WERI-Rb-1 (cell line): ENCODE measurements around the gene ADGRG7.

ENCODE experiments used
- DNase-seq: peaks from one replicate; pipeline ENCODE4 v3.0.0-alpha.2; 2020
- H3K27ac ChIP-seq: fragments of 250-450 bp; sonication (Bioruptor Pico); 2 replicates; pipeline ENCODE4 v1.5.1; 2020; ENCODE audit warnings: mild to moderate bottlenecking, moderate library complexity
- H3K27me3 ChIP-seq: fragments of 250-450 bp; sonication (Bioruptor Pico); 2 replicates; pipeline ENCODE4 v1.5.1; 2021; ENCODE audit warnings: mild to moderate bottlenecking, low read depth, moderate library complexity; ENCODE audit not compliant: insufficient read depth, severe bottlenecking
- H3K36me3 ChIP-seq: fragments of 250-450 bp; sonication (Bioruptor Pico); 2 replicates; pipeline ENCODE4 v1.5.1; 2020; ENCODE audit warnings: mild to moderate bottlenecking, moderate library complexity
- H3K4me3 ChIP-seq: 2 replicates; pipeline ENCODE4 v1.5.1; 2011; ENCODE audit warnings: low read depth, mild to moderate bottlenecking, control low read depth, low read length
- H3K9me3 ChIP-seq: fragments of 250-450 bp; sonication (Bioruptor Pico); 2 replicates; pipeline ENCODE4 v1.5.1; 2021; ENCODE audit warnings: mild to moderate bottlenecking, moderate library complexity; ENCODE audit not compliant: severe bottlenecking
- CTCF ChIP-seq: IDR thresholded peaks from 2 replicates; pipeline ENCODE4 v1.5.1; 2011; ENCODE audit warnings: low read depth, mild to moderate bottlenecking, control low read depth, inconsistent platforms, low read length

The ADGRG7 gene

GRCh38 chr3:100602506-100603444 lies 6.6 kb upstream of the ADGRG7 start:
- Histone ChIP-seq H3K9me3 (peaks cover 4% of the 10 kb centered on the region), H3K27ac (no peak overlapping the region), H3K36me3 (no peaks in the 10 kb centered on the region), H3K4me3 (no peak overlapping the region), H3K27me3 (no peaks in the 10 kb centered on the region)
- no peak for TF ChIP-seq CTCF
- no peak for DNase-seq

- TF ChIP-seq CTCF = peak; percentile 57
- DNase-seq = peak; percentile 33
- Histone ChIP-seq H3K27ac (no peak overlapping the region), H3K4me3 (no peak overlapping the region), H3K27me3 (no peaks in the 10 kb centered on the region), H3K9me3 (peaks cover 4% of the 10 kb centered on the region), H3K36me3 (no peaks in the 10 kb centered on the region)
Observed at GRCh38 chr3:100603469-100603868, 5.9 kb upstream of the ADGRG7 start.

GRCh38 chr3:100605358-100605757 lies 4.0 kb upstream of the ADGRG7 start:
- Histone ChIP-seq H3K27me3 (no peaks in the 10 kb centered on the region), H3K36me3 (no peaks in the 10 kb centered on the region), H3K9me3 (peaks cover 4% of the 10 kb centered on the region), H3K4me3 (no peak overlapping the region), H3K27ac (no peak overlapping the region)
- no peak for DNase-seq
- TF ChIP-seq CTCF = no peak

- Histone ChIP-seq H3K9me3 (no peaks in the 10 kb centered on the region), H3K27ac (no peak overlapping the region), H3K4me3 (no peak overlapping the region), H3K36me3 (no peaks in the 10 kb centered on the region), H3K27me3 (no peaks in the 10 kb centered on the region)
- DNase-seq = no peak
- 0 out of 2 replicates have a peak, but pooled peaks have one; percentile 9 for TF ChIP-seq CTCF
Observed at GRCh38 chr3:100606894-100607512, 2.4 kb upstream of the ADGRG7 start.

- no peak for DNase-seq
- TF ChIP-seq CTCF = no peak
- Histone ChIP-seq H3K9me3 (no peaks in the 10 kb centered on the region), H3K36me3 (no peaks in the 10 kb centered on the region), H3K27me3 (no peaks in the 10 kb centered on the region), H3K4me3 (no peak overlapping the region), H3K27ac (no peak overlapping the region)
Observed at GRCh38 chr3:100609963-100610362, 562 bp downstream of the ADGRG7 start.
